ENCODE measurements around the gene RRP1.
A peak's percentile ranks its signal among the peaks of the same experiment; 100 is the strongest.

The RRP1 gene

GRCh38 chr21:43789276-43790009 is at the start of gene RRP1:
RRP1 (plus strand) TSS chr21:43789577; CDS start chr21:43789630, 53 bp downstream.
- DNase-seq: peak; percentile 88

GRCh38 chr21:43739621-43740435 is 49.5 kb upstream of the RRP1 start:
- DNase-seq: no peak

GRCh38 chr21:43740497-43741156 is 48.8 kb upstream of the RRP1 start:
- DNase-seq: peak; percentile 64

GRCh38 chr21:43741423-43742096 is 47.8 kb upstream of the RRP1 start:
- DNase-seq: no peak

- no peak for DNase-seq
These were observed 45.4 kb upstream of the RRP1 start for GRCh38 chr21:43743947-43744346.

- no peak for DNase-seq
These were observed 44.7 kb upstream of the RRP1 start for GRCh38 chr21:43744725-43745124.

- no peak for DNase-seq
These were observed 43.4 kb upstream of the RRP1 start for GRCh38 chr21:43745772-43746517.

- no peak for DNase-seq
These were observed 40.8 kb upstream of the RRP1 start for GRCh38 chr21:43748622-43749021.

- DNase-seq: no peak
These were observed 39.6 kb upstream of the RRP1 start for GRCh38 chr21:43749651-43750262.

- no peak for DNase-seq
These were observed 38.9 kb upstream of the RRP1 start for GRCh38 chr21:43750339-43751033.

GRCh38 chr21:43751955-43752591 is 37.3 kb upstream of the RRP1 start:
- no peak for DNase-seq

- no peak for DNase-seq
These were observed 36.5 kb upstream of the RRP1 start for GRCh38 chr21:43752758-43753438.

GRCh38 chr21:43753439-43753799 is 36.0 kb upstream of the RRP1 start:
- no peak for DNase-seq

- no peak for DNase-seq
These were observed 34.2 kb upstream of the RRP1 start for GRCh38 chr21:43754948-43755781.

GRCh38 chr21:43755820-43756594 is 33.4 kb upstream of the RRP1 start:
- DNase-seq: no peak

- no peak for DNase-seq
These were observed 31.8 kb upstream of the RRP1 start for GRCh38 chr21:43757601-43758000.

GRCh38 chr21:43758111-43758641 is 31.2 kb upstream of the RRP1 start:
- DNase-seq: peak; percentile 39

- DNase-seq: no peak
These were observed 30.6 kb upstream of the RRP1 start for GRCh38 chr21:43758811-43759210.

Data from fibroblast of skin of right biceps (primary cell).